ENCODE measurements around the gene POU2F1. TPM values are rescaled to one million over a fixed set of nuclear protein-coding genes. Genes with fewer than 3 reads are reported as not detected.

POU2F1 gene
- total RNA-seq, 1 experiment from 2014 or later, result 24.5 TPM

GRCh38 chr1:167431261-167431908, 210.7 kb downstream of the POU2F1 start:
- CTCF ChIA-PET, result no interaction called here
- no peaks in the 10 kb centered on the region for H3K79me2 ChIP-seq (ENCODE audit: insufficient read depth, low read length)

More at GRCh38 chr1:167431261-167431908, 210.7 kb downstream of the POU2F1 start:
- ChIA-PET POLR2A (no interaction called here), RAD21 (ENCODE audit: low non-redundant PET in 1 of 2, low total read pairs in 2 of 2, uncharacterized antibody in 2 of 2, unreplicated experiment in 2 of 2) (no interaction called here)
- ATAC-seq (no peak), DNase-seq (ENCODE audit: low read depth, low spot score) (no peak)
- Histone ChIP-seq H3K9me3 (ENCODE audit: control insufficient read depth in 1 of 2, insufficient read depth in 1 of 2, low read depth in 1 of 2, low read length in 2 of 2) (no peaks in the 10 kb centered on the region), H3K4me1 (ENCODE audit: control insufficient read depth in 1 of 2, insufficient read depth in 2 of 2, low read length in 2 of 2) (no peaks in the 10 kb centered on the region), H3K9me2 (ENCODE audit: insufficient read depth) (no peaks in the 10 kb centered on the region), H3K27me3 (ENCODE audit: insufficient read depth, low read length) (no peaks in the 10 kb centered on the region), H3K4me3 (replicated peaks in 1 of 2; ENCODE audit: low read depth in 1 of 2, low read length in 2 of 2) (no peak overlapping the region), H4K20me1 (ENCODE audit: insufficient read depth) (no peaks in the 10 kb centered on the region), H3K4me2 (ENCODE audit: low read length) (no peak overlapping the region), H2AFZ (ENCODE audit: low read depth, low read length, poor library complexity, severe bottlenecking) (no peak overlapping the region), H3K9ac (ENCODE audit: low read length) (no peak overlapping the region), H3K36me3 (ENCODE audit: control insufficient read depth in 1 of 2, insufficient read depth in 2 of 2, low read length in 2 of 2) (no peaks in the 10 kb centered on the region), H3K27ac (ENCODE audit: low read depth, low read length) (no peak overlapping the region)
- no TSS peak for BruUV-seq (replicated peaks)
- intact Hi-C loops (cut with micrococcal nuclease), result no loop called here
- no peak for TF ChIP-seq CBX3 (IDR thresholded peaks at IDR 0.05; ENCODE audit: low read depth)
- TF ChIP-seq SP1 (IDR thresholded peaks at IDR 0.05; ENCODE audit: low read depth), result no peak
- TF ChIP-seq MAX (IDR thresholded peaks at IDR 0.05), result no peak
- no peak for TF ChIP-seq ELF1 (IDR thresholded peaks at IDR 0.05; ENCODE audit: borderline replicate concordance, low read depth)
- TF ChIP-seq SRF (IDR thresholded peaks at IDR 0.05; ENCODE audit: low read depth), result no peak
- TF ChIP-seq ATF3 (IDR thresholded peaks at IDR 0.05), result no peak
- no peak for TF ChIP-seq RAD21 (IDR thresholded peaks at IDR 0.05; ENCODE audit: low read depth)
- no peak for TF ChIP-seq ZNF274 (IDR thresholded peaks at IDR 0.05; ENCODE audit: low read depth, low read length)
- TF ChIP-seq CTCF (IDR thresholded peaks at IDR 0.05 in 2 of 3, conservative IDR thresholded peaks at IDR 0.05 in 1 of 3; ENCODE audit: borderline replicate concordance in 1 of 3, insufficient read depth in 1 of 3, low read depth in 2 of 3, low read length in 2 of 3), result no peak
- no peak for TF ChIP-seq EGR1 (IDR thresholded peaks at IDR 0.05; ENCODE audit: low read depth)
- TF ChIP-seq ZBTB33 (IDR thresholded peaks at IDR 0.05; ENCODE audit: extremely low read depth, insufficient replicate concordance, low read length), result no peak
- TF ChIP-seq EZH2 (IDR thresholded peaks at IDR 0.05), result no peak
- TF ChIP-seq TCF7L2 (IDR thresholded peaks at IDR 0.05; ENCODE audit: borderline replicate concordance, extremely low read depth, insufficient read depth, insufficient read length), result no peak
- no peak for TF ChIP-seq ZFX (IDR thresholded peaks at IDR 0.05)

Measured in HCT116 (cell line).